ENCODE results near the gene MOBP. TPM values are rescaled to one million over a fixed set of nuclear protein-coding genes. Genes with fewer than 3 reads are reported as not detected.
"Not testable (repeated sequence)": the region's sequence is repeated elsewhere in the genome, so short reads cannot be mapped to it uniquely, and the experiment has no call there.

MOBP gene
- total and polyA plus RNA-seq, 11 donors = 0.17 TPM; not detected in 10

DNA sequence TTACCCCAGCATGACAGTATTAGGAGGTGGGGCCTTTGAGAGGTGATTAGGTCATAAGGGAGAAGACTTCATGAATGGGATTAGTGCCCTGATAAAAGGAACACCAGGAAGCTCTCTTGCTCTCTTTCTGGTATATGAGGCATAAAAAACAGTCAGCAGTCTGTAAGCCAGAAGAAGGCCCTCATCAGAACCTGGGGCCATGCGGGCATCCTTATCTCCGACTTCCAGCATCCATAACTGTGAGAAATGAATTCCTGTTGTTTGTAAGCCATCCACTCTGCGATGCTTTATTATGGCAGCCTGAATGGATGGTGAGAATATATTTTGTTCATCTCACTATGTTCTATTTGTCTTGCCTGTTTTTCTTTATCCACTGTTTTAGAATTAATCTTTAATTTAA, 17.7 kb upstream of the MOBP start:
- WGBS, 4 donors = 61 to 90% (median 72%) methylated on average over 3 of the region's 3 CpGs
- DNase-seq (no peak), ATAC-seq (no peak)
- Histone ChIP-seq H3K27me3 (peaks cover 0 to 5% (median 0%) of the 10 kb centered on the region in 9 donors), H3K9me3 (no peaks in the 10 kb centered on the region), H3K27ac (no peak overlapping the region), H3K4me1 (peaks cover 0 to 7% (median 0%) of the 10 kb centered on the region in 12 donors), H3K4me3 (no peak overlapping the region), H3K36me3 (no peaks in the 10 kb centered on the region)
- TF ChIP-seq, protein P1, sequence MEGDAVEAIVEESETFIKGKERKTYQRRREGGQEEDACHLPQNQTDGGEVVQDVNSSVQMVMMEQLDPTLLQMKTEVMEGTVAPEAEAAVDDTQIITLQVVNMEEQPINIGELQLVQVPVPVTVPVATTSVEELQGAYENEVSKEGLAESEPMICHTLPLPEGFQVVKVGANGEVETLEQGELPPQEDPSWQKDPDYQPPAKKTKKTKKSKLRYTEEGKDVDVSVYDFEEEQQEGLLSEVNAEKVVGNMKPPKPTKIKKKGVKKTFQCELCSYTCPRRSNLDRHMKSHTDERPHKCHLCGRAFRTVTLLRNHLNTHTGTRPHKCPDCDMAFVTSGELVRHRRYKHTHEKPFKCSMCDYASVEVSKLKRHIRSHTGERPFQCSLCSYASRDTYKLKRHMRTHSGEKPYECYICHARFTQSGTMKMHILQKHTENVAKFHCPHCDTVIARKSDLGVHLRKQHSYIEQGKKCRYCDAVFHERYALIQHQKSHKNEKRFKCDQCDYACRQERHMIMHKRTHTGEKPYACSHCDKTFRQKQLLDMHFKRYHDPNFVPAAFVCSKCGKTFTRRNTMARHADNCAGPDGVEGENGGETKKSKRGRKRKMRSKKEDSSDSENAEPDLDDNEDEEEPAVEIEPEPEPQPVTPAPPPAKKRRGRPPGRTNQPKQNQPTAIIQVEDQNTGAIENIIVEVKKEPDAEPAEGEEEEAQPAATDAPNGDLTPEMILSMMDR (IDR thresholded peaks at IDR 0.05) = no peak
- TF ChIP-seq POLR2A (IDR thresholded peaks at IDR 0.05) = no peak
- intact Hi-C loops (cut with DNase I) = loop anchor here in 7 of 10 donors (2.0 to 10.0 kb wide), 5 partner anchors 45 to 725 kb away; no protein-coding TSS in a partner anchor

DNA sequence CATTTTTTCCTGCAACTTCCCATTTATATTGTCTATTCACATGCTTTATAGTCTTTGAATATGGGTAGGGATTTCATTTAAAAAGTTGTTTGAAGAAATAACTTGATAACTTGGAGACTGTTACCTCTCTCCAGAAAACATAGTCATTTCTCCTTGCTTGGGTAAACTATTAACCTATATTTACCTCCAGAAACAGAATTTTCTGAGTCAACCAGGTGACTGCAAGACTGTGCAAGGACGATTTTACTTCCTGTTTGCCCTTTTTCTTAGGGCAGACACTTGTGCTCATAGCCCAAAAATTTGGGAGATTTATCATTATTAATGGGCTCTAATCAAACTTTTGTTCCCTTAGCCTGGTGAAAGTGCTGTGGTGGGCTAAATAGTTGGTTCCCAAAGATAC, 14.3 kb upstream of the MOBP start:
- no peak for TF ChIP-seq POLR2A (IDR thresholded peaks at IDR 0.05)
- TF ChIP-seq, protein P1 (IDR thresholded peaks at IDR 0.05) = no peak
- ATAC-seq = no peak
- Histone ChIP-seq H3K4me1 (peaks cover 0 to under 1% (median 0%) of the 10 kb centered on the region in 12 donors), H3K36me3 (no peaks in the 10 kb centered on the region), H3K4me3 (no peak overlapping the region), H3K27me3 (peaks cover 0 to 9% (median 0%) of the 10 kb centered on the region in 9 donors), H3K9me3 (no peaks in the 10 kb centered on the region), H3K27ac (no peak overlapping the region)
- WGBS, 4 donors = 45 to 68% (median 57%) methylated on average over 1 of the region's 1 CpG
- DNase-seq = no peak
- intact Hi-C loops (cut with DNase I) = no loop called here

DNA sequence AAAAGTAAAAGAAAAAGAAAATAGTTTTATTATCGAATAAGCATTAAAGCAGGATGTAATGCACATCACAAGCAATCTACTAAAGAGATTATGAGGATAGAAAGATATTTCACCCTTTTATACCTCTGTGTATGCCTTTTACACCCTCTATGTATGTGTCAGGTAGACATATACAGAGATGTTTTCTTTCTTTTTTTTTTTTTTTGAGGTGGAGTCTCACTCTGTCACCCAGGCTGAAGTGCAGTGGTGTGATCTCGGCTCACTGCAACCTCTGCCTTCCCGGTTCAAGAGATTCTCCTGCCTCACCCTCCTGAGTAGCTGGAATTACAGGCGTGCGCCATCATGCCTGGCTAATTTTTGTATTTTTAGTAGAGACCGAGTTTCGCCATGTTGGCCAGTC, 13.6 kb upstream of the MOBP start:
- intact Hi-C loops (cut with DNase I) = not testable (repeated sequence)

DNA sequence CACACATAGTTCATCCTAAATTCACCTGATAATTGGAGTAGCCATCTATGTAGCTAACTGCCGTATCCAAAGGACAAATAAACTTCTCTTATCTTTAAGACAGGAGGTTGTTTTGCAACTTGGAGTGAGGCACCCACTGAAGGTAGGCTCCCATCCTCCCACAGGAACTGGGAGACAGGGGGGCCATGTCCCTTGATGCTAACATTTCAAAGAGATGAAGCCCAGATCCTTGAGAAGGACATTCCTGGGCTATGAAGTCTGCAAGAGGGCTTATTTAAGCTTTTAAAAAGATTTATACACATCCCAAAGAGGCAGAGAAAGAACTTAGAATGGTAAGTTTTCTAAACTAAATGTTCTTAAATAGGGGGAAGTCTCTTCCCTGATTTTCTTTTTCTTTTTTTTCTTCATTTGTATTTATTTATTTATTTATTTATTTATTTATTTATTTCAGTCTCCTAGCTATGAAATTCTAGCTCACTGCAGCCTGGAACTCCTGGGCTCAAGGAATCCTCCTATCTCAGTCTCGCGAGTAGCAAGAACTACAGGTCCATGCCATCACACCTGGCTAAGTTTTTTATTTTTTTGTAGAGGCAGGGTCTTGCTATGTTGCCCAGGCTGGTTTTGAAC, 12.8 kb upstream of the MOBP start:
- 49 to 76% (median 51%) methylated on average over 2 to 3 of the region's 3 CpGs for WGBS, 4 donors
- intact Hi-C loops (cut with DNase I) = no loop called here

More for the DNA sequence above, 13.6 kb upstream of the MOBP start:
- H3K4me3 ChIP-seq, H3K4me1 ChIP-seq, H3K27ac ChIP-seq, H3K9me3 ChIP-seq, DNase-seq, H3K36me3 ChIP-seq, ATAC-seq: not testable (repeated sequence)
- H3K27me3 ChIP-seq = peaks cover 0 to 12% (median 0%) of the 10 kb centered on the region in 9 donors
- WGBS, 4 donors = 89 to 94% (median 90%) methylated on average over 7 of the region's 7 CpGs

More for the DNA sequence above, 12.8 kb upstream of the MOBP start:
- Histone ChIP-seq H3K4me1 (no peaks in the 10 kb centered on the region), H3K4me3 (no peak overlapping the region), H3K9me3 (no peaks in the 10 kb centered on the region), H3K27me3 (peaks cover 0 to 15% (median 0%) of the 10 kb centered on the region in 9 donors), H3K36me3 (no peaks in the 10 kb centered on the region), H3K27ac (no peak overlapping the region)
- no peak for ATAC-seq
- TF ChIP-seq, protein P1 (IDR thresholded peaks at IDR 0.05) = no peak
- no peak for TF ChIP-seq POLR2A (IDR thresholded peaks at IDR 0.05)
- no peak for DNase-seq

All from heart left ventricle (tissue), 16 donors.